Measurements from ENCODE around the gene SERPINB2.

DNA sequence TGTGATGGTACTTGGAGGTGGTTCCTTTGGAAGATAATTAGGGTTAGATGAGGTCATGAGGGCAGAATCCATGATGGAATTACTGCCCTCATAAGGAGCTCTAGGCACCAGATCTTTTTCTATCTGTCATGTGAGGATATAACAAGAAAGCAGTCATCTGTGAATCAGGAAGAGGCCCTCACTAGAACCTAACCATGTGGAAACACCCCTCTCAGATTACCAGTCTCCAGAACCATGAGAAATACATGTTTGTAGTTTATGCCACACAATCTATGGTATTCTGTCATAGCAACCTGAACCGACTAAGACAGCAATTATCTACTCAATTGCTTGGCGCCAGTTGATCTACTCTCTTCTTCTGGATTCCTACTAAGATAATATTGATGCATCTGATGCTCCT lies 17.9 kb downstream of the SERPINB2 start:
- TF ChIP-seq CTCF (IDR thresholded peaks at IDR 0.05) (no peak), POLR2AphosphoS5 (IDR thresholded peaks at IDR 0.05) (no peak), POLR2A (IDR thresholded peaks at IDR 0.05) (no peak)
